Embryonic facial prominence (tissue), 1 donor: ENCODE results near the gene ITPKA.
"Not testable (repeated sequence)": the region's sequence is repeated elsewhere in the genome, so short reads cannot be mapped to it uniquely, and the experiment has no call there.

ENCODE experiments used
- DNase-seq: peaks from one replicate; pipeline ENCODE4 v3.0.0-alpha.2; 2016; ENCODE audit errors: extremely low spot score

The ITPKA gene

GRCh38 chr15:41493205-41493901, at the start of gene ITPKA:
ITPKA (plus strand) TSS chr15:41493874; CDS start chr15:41493928, 54 bp downstream.
- DNase-seq = no peak

- DNase-seq = no peak
These were observed 48.3 kb upstream of the ITPKA start for GRCh38 chr15:41445399-41445798.

- DNase-seq = no peak
These were observed 31.4 kb upstream of the ITPKA start for GRCh38 chr15:41462084-41462795.

GRCh38 chr15:41464889-41465580, 28.6 kb upstream of the ITPKA start:
- DNase-seq = no peak

- DNase-seq = no peak
These were observed 27.8 kb upstream of the ITPKA start for GRCh38 chr15:41465822-41466421.

GRCh38 chr15:41466711-41467110, 27.0 kb upstream of the ITPKA start:
- DNase-seq = no peak

GRCh38 chr15:41469644-41470043, 24.0 kb upstream of the ITPKA start:
- not testable (repeated sequence) for DNase-seq

GRCh38 chr15:41473418-41473817, 20.3 kb upstream of the ITPKA start:
- DNase-seq = no peak

GRCh38 chr15:41474436-41474835, 19.2 kb upstream of the ITPKA start:
- no peak for DNase-seq

- no peak for DNase-seq
These were observed 18.7 kb upstream of the ITPKA start for GRCh38 chr15:41474941-41475340.

GRCh38 chr15:41476416-41477048, 17.1 kb upstream of the ITPKA start:
- no peak for DNase-seq

GRCh38 chr15:41480396-41481140, 13.1 kb upstream of the ITPKA start:
- no peak for DNase-seq

GRCh38 chr15:41482110-41482877, 11.4 kb upstream of the ITPKA start:
- DNase-seq = no peak

- DNase-seq = no peak
These were observed 10.6 kb upstream of the ITPKA start for GRCh38 chr15:41483115-41483514.

GRCh38 chr15:41483519-41483918, 10.2 kb upstream of the ITPKA start:
- no peak for DNase-seq

GRCh38 chr15:41484937-41485625, 8.6 kb upstream of the ITPKA start:
- DNase-seq = no peak

- DNase-seq = no peak
These were observed 7.4 kb upstream of the ITPKA start for GRCh38 chr15:41486286-41486685.

GRCh38 chr15:41487381-41487780, 6.3 kb upstream of the ITPKA start:
- DNase-seq = no peak

- no peak for DNase-seq
These were observed 5.9 kb upstream of the ITPKA start for GRCh38 chr15:41487802-41488201.

- DNase-seq = no peak
These were observed 4.0 kb upstream of the ITPKA start for GRCh38 chr15:41489641-41490040.
